Measurements from ENCODE around the gene ELMO1. TPM values are rescaled to one million over a fixed set of nuclear protein-coding genes. Genes with fewer than 3 reads are reported as not detected.

The ELMO1 gene
- polyA plus RNA-seq, 2 of the 4 experiments (the other 2 are of a cell fraction): 2.3 to 6.1 TPM

DNA sequence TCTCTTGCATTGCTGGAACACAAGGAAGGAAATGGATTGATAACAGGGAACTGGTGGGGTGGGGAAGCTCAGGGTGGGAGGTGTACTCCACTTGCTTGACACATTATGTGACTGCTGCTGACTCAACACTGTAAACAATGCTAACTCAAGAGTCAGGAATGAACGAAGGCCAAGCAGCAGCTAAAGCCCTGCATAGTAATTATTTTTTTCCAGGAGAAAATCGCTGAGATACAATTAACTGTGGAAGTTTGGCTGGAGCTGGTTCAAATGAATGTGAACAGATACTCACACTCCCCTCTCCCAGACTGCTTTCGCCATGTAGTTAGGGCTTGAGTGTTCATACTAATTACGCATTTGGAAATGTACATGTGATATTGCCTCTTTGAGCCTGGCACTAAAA lies 553.5 kb downstream of the ELMO1 start:
- Histone ChIP-seq H3K4me3 (no peak overlapping the region), H3K4me2 (no peak overlapping the region), H3K27ac (no peak overlapping the region), H3K4me1 (no peaks in the 10 kb centered on the region), H3K9me3 (no peaks in the 10 kb centered on the region)
- DNase-seq (ENCODE audit: low read depth in 1 of 2, low spot score in 1 of 2) (no peak), FAIRE-seq (no peak), ATAC-seq (no peak)
- POLR2A ChIA-PET: no interaction called here
- CTCF ChIA-PET: no interaction called here
- 52% methylated on average over 4 of the region's 4 CpGs for WGBS (ENCODE audit: missing lambda C conversion rate)
- TF ChIP-seq CBX2 (IDR thresholded peaks at IDR 0.05; ENCODE audit: borderline replicate concordance, low read depth) (no peak), RARB (CRISPR knock-in tag; IDR thresholded peaks at IDR 0.05) (no peak), MYC (IDR thresholded peaks at IDR 0.05; ENCODE audit: borderline replicate concordance, low read length) (no peak), HOXA7 (CRISPR knock-in tag; IDR thresholded peaks at IDR 0.05) (no peak), ZSCAN20 (CRISPR knock-in tag; IDR thresholded peaks at IDR 0.05) (no peak), NR3C1 (IDR thresholded peaks at IDR 0.05) (no peak), ZFP36 (IDR thresholded peaks at IDR 0.05; ENCODE audit: borderline replicate concordance, partially characterized antibody) (no peak), HOXB5 (CRISPR knock-in tag; IDR thresholded peaks at IDR 0.05) (no peak), HEYL (CRISPR knock-in tag; IDR thresholded peaks at IDR 0.05) (no peak), ZC3H11A (IDR thresholded peaks at IDR 0.05) (no peak), RFX5 (IDR thresholded peaks at IDR 0.05) (no peak), FOSB (CRISPR knock-in tag; IDR thresholded peaks at IDR 0.05) (no peak)
- TF ChIP-seq, protein P1, sequence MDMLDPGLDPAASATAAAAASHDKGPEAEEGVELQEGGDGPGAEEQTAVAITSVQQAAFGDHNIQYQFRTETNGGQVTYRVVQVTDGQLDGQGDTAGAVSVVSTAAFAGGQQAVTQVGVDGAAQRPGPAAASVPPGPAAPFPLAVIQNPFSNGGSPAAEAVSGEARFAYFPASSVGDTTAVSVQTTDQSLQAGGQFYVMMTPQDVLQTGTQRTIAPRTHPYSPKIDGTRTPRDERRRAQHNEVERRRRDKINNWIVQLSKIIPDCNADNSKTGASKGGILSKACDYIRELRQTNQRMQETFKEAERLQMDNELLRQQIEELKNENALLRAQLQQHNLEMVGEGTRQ (IDR thresholded peaks at IDR 0.05): no peak

DNA sequence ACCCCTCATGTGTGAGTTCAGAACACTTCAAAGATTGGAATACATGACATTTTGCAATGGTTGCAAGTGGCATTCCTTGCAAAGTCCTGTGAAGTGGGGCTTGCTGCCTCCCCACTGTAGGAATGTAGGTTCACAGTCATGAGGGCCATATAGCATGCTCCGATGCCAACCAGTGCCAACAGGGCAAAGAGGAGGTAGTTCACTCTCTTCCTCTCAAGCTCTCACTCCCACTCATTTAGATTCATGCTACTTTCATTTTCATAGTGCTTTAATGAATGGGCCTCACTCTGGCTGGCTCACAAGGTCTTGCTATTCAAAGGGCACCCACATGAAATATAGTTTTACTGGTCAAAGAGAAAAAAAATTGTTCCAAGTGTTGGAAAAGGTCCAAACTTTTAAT lies 554.5 kb downstream of the ELMO1 start:
- DNase-seq (ENCODE audit: low read depth in 1 of 2, low spot score in 1 of 2): no peak
- Histone ChIP-seq H3K4me2 (no peak overlapping the region), H3K9me3 (no peaks in the 10 kb centered on the region), H3K27ac (no peak overlapping the region), H3K4me3 (no peak overlapping the region), H3K4me1 (no peaks in the 10 kb centered on the region)
- ATAC-seq: no peak
- ChIA-PET CTCF (interaction anchor here (0.9 to 2.0 kb wide), 2 partner anchors 288 to 305 kb away, joined by 3 to 7 read pairs; no protein-coding TSS in a partner anchor), POLR2A (no interaction called here)
- TF ChIP-seq HOXA7 (CRISPR knock-in tag; IDR thresholded peaks at IDR 0.05) (no peak), CHD4 (IDR thresholded peaks at IDR 0.05; ENCODE audit: borderline replicate concordance) (no peak), RFX5 (IDR thresholded peaks at IDR 0.05) (no peak), CEBPB (IDR thresholded peaks at IDR 0.05) (no peak), CHD2 (IDR thresholded peaks at IDR 0.05; ENCODE audit: low read length, partially characterized antibody) (no peak), MAFK (IDR thresholded peaks at IDR 0.05; ENCODE audit: partially characterized antibody) (no peak), EHMT2 (IDR thresholded peaks at IDR 0.05; ENCODE audit: low read depth) (no peak), BHLHE40 (IDR thresholded peaks at IDR 0.05; ENCODE audit: low read depth, low read length) (no peak), ZFP36 (IDR thresholded peaks at IDR 0.05; ENCODE audit: borderline replicate concordance, partially characterized antibody) (no peak), SMC3 (IDR thresholded peaks at IDR 0.05) (no peak), FOSL2 (IDR thresholded peaks at IDR 0.05) (no peak), FOSL2 (CRISPR knock-in tag; IDR thresholded peaks at IDR 0.05) (no peak), TP53 (CRISPR knock-in tag; IDR thresholded peaks at IDR 0.05) (no peak)
- TF ChIP-seq, protein P2, sequence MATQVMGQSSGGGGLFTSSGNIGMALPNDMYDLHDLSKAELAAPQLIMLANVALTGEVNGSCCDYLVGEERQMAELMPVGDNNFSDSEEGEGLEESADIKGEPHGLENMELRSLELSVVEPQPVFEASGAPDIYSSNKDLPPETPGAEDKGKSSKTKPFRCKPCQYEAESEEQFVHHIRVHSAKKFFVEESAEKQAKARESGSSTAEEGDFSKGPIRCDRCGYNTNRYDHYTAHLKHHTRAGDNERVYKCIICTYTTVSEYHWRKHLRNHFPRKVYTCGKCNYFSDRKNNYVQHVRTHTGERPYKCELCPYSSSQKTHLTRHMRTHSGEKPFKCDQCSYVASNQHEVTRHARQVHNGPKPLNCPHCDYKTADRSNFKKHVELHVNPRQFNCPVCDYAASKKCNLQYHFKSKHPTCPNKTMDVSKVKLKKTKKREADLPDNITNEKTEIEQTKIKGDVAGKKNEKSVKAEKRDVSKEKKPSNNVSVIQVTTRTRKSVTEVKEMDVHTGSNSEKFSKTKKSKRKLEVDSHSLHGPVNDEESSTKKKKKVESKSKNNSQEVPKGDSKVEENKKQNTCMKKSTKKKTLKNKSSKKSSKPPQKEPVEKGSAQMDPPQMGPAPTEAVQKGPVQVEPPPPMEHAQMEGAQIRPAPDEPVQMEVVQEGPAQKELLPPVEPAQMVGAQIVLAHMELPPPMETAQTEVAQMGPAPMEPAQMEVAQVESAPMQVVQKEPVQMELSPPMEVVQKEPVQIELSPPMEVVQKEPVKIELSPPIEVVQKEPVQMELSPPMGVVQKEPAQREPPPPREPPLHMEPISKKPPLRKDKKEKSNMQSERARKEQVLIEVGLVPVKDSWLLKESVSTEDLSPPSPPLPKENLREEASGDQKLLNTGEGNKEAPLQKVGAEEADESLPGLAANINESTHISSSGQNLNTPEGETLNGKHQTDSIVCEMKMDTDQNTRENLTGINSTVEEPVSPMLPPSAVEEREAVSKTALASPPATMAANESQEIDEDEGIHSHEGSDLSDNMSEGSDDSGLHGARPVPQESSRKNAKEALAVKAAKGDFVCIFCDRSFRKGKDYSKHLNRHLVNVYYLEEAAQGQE (IDR thresholded peaks at IDR 0.05): no peak
- TF ChIP-seq, protein P3, sequence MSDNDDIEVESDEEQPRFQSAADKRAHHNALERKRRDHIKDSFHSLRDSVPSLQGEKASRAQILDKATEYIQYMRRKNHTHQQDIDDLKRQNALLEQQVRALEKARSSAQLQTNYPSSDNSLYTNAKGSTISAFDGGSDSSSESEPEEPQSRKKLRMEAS (IDR thresholded peaks at IDR 0.05): no peak
- TF ChIP-seq, protein P4, sequence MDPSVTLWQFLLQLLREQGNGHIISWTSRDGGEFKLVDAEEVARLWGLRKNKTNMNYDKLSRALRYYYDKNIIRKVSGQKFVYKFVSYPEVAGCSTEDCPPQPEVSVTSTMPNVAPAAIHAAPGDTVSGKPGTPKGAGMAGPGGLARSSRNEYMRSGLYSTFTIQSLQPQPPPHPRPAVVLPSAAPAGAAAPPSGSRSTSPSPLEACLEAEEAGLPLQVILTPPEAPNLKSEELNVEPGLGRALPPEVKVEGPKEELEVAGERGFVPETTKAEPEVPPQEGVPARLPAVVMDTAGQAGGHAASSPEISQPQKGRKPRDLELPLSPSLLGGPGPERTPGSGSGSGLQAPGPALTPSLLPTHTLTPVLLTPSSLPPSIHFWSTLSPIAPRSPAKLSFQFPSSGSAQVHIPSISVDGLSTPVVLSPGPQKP (IDR thresholded peaks at IDR 0.05; ENCODE audit: low read depth, low read length): no peak
- TF ChIP-seq, protein P5, sequence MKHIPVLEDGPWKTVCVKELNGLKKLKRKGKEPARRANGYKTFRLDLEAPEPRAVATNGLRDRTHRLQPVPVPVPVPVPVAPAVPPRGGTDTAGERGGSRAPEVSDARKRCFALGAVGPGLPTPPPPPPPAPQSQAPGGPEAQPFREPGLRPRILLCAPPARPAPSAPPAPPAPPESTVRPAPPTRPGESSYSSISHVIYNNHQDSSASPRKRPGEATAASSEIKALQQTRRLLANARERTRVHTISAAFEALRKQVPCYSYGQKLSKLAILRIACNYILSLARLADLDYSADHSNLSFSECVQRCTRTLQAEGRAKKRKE (CRISPR knock-in tag; IDR thresholded peaks at IDR 0.05; ENCODE audit: low read depth): no peak
- no peak for FAIRE-seq
- 96% methylated on average over 1 of the region's 1 CpG for WGBS (ENCODE audit: missing lambda C conversion rate)

Data from A549 (cell line).